Keratinocyte (primary cell): ENCODE data around the gene TLR8. TPM values are rescaled to one million over a fixed set of nuclear protein-coding genes. Genes with fewer than 3 reads are reported as not detected.
A peak's percentile ranks its signal among the peaks of the same experiment; 100 is the strongest.

Experiments
- DNase-seq: peaks from one replicate; pipeline ENCODE4 v3.0.0-alpha.2; 2011; ENCODE audit warnings: low read depth, missing footprints, low spot score
- FAIRE-seq: peaks from 2 replicates; lab custom pipeline; 2011; peaks lifted over from hg19 to GRCh38; lab: Jason Lieb, UNC
- H2AFZ ChIP-seq: 2 replicates; pipeline ENCODE4 v1.6.0; 2012; ENCODE audit warnings: low read length, control low read depth, inconsistent platforms; ENCODE audit not compliant: control insufficient read depth
- H3K27ac ChIP-seq: 2 replicates; pipeline ENCODE4 v1.5.1; 2011; ENCODE audit warnings: low read length; ENCODE audit not compliant: control insufficient read depth, insufficient read depth
- H3K27me3 ChIP-seq: 3 replicates; pipeline ENCODE4 v1.6.0; 2011; ENCODE audit warnings: low read length; ENCODE audit not compliant: control insufficient read depth, insufficient read depth; ENCODE audit errors: extremely low read depth
- H3K36me3 ChIP-seq, 2 experiments: 2 replicates in 1 of 2; 3 replicates in 1 of 2; pipeline ENCODE4 v1.5.1; 2011; ENCODE audit warnings: low read length in 2 of 2, mild to moderate bottlenecking in 1 of 2; ENCODE audit not compliant: control insufficient read depth in 2 of 2, insufficient read depth in 2 of 2; ENCODE audit errors: extremely low read depth in 1 of 2
- H3K4me1 ChIP-seq: 3 replicates; pipeline ENCODE4 v1.5.1; 2011; ENCODE audit warnings: low read length; ENCODE audit not compliant: control insufficient read depth, insufficient read depth; ENCODE audit errors: extremely low read depth
- H3K4me2 ChIP-seq: 3 replicates; pipeline ENCODE4 v1.6.0; 2011; ENCODE audit warnings: low read depth, low read length; ENCODE audit not compliant: control insufficient read depth, insufficient read depth; ENCODE audit errors: extremely low read depth
- H3K4me3 ChIP-seq, 3 experiments: fragments of 200-600 bp in 1 of 3; sonication (generic) in 1 of 3; 2 replicates in 2 of 3; 3 replicates in 1 of 3; pipeline ENCODE4 v1.5.1; 2011 to 2016; ENCODE audit warnings: low read length in 3 of 3, mild to moderate bottlenecking in 3 of 3, control low read depth in 2 of 3, inconsistent platforms in 1 of 3, low read depth in 1 of 3, mixed read lengths in 1 of 3, mixed run types in 1 of 3, moderate library complexity in 1 of 3; ENCODE audit not compliant: control insufficient read depth in 2 of 3, insufficient read depth in 2 of 3; ENCODE audit errors: extremely low read depth in 1 of 3
- H3K79me2 ChIP-seq: 2 replicates; pipeline ENCODE4 v1.6.0; 2012; ENCODE audit warnings: low read length; ENCODE audit not compliant: control insufficient read depth, insufficient read depth
- H3K9ac ChIP-seq: 3 replicates; pipeline ENCODE4 v1.6.0; 2011; ENCODE audit warnings: low read length; ENCODE audit not compliant: control insufficient read depth, insufficient read depth; ENCODE audit errors: extremely low read depth
- H3K9me1 ChIP-seq: 3 replicates; pipeline ENCODE4 v1.6.0; 2011; ENCODE audit warnings: low read length; ENCODE audit not compliant: control insufficient read depth, insufficient read depth; ENCODE audit errors: extremely low read depth
- H3K9me3 ChIP-seq: 2 replicates; pipeline ENCODE4 v1.5.1; 2012; ENCODE audit warnings: low read depth, low read length; ENCODE audit not compliant: control insufficient read depth
- H4K20me1 ChIP-seq: 3 replicates; pipeline ENCODE4 v1.6.0; 2011; ENCODE audit warnings: low read length; ENCODE audit not compliant: control insufficient read depth, insufficient read depth; ENCODE audit errors: extremely low read depth
- EZH2 ChIP-seq: IDR thresholded peaks from one replicate; pipeline ENCODE4 v1.6.1; 2012; ENCODE audit warnings: inconsistent platforms, mild to moderate bottlenecking, low read length, moderate library complexity
- dilution Hi-C: fragments of 300-500 bp; cut with MboI; formaldehyde crosslinking; loops from one replicate; pipeline ENCODE4 v1.7.0; 2020; ENCODE audit warnings: low sequenced_read_pairs; ENCODE audit not compliant: extremely low pct_ligation_motif_present
- polyA plus RNA-seq, 5 experiments: library from polyadenylated mRNA; depleted of rRNA in 3 of 5; stranded (reverse) in 3 of 5; stranded (forward) in 1 of 5; unstranded in 1 of 5; fragments of >200 nt; gene quantifications; 1 replicate in 1 of 5; 2 replicates in 3 of 5; 3 replicates in 1 of 5; pipeline versions ENCODE4 v1.2.1 to v1.2.3, GENCODE V29; 2011 to 2012; ENCODE audit warnings: missing spikeins in 2 of 5, low read depth in 1 of 5, low replicate concordance in 1 of 5
- TF ChIP-seq, protein P1 (sequence below), 3 experiments: IDR thresholded peaks in 1 of 3; conservative IDR thresholded peaks in 1 of 3; optimal IDR thresholded peaks in 1 of 3; 2 replicates in 2 of 3; 3 replicates in 1 of 3; pipeline versions ENCODE3 to v1.5.1; 2011; ENCODE audit warnings: low read length in 3 of 3, mild to moderate bottlenecking in 3 of 3, moderate library complexity in 2 of 3, control low read depth in 1 of 3, inconsistent platforms in 1 of 3; ENCODE audit not compliant: insufficient read depth in 2 of 3; ENCODE audit errors: extremely low read depth in 1 of 3

The TLR8 gene
- polyA plus RNA-seq, 1 donor (not counting 4 experiments of a cell fraction or from before 2014, with no cell fraction given): not detected

DNA sequence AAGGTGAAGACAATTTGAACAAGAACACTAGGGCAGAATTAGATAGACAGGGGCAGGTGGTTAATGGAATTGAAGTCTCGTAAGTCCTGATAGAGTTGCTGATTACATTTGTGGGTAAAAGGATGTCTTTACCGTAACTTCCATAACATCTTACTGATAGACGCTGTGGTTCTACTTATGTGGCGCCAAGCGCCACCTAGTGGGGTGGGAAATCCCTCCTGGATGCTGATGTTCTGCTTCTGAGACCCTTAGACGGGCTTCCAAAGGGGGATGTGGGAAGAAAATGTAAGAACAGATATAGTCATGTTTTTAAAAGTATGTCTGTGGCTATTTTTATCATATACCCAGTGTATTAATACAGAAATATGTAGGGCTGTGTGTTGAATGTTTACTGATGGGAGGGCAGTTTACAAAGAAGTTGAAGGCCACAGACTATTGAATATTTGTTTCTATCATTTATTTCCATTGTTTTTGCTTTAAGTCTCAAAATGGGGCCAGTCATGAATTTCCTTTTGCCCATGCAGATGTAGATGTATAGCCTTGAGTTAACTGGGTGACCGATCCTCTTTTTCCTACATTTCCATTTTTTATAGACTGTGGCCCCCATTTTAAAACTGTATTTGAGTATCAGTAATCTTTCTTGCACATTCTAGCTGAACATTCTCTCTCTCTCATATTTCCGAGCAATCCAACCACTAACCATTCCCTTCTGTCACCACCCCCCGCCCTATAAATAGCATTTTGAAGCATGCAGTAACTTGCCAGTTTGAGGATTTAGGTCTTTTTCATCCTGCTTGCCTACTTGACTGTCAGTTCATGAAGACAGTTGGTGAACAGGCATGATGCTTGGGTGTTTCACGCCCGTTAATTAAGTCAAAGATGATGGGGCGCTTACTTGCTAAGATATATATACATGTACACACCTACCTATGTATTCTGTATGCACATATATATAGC lies 12.1 kb upstream of the TLR8 start:
- dilution Hi-C loops: no loop called here
- H3K36me3 ChIP-seq: no peaks in the 10 kb centered on the region
- H3K4me3 ChIP-seq: no peak overlapping the region
- no peak overlapping the region for H3K4me2 ChIP-seq
- TF ChIP-seq, protein P1, sequence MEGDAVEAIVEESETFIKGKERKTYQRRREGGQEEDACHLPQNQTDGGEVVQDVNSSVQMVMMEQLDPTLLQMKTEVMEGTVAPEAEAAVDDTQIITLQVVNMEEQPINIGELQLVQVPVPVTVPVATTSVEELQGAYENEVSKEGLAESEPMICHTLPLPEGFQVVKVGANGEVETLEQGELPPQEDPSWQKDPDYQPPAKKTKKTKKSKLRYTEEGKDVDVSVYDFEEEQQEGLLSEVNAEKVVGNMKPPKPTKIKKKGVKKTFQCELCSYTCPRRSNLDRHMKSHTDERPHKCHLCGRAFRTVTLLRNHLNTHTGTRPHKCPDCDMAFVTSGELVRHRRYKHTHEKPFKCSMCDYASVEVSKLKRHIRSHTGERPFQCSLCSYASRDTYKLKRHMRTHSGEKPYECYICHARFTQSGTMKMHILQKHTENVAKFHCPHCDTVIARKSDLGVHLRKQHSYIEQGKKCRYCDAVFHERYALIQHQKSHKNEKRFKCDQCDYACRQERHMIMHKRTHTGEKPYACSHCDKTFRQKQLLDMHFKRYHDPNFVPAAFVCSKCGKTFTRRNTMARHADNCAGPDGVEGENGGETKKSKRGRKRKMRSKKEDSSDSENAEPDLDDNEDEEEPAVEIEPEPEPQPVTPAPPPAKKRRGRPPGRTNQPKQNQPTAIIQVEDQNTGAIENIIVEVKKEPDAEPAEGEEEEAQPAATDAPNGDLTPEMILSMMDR (optimal IDR thresholded peaks at IDR 0.05 in 1 of 3, IDR thresholded peaks at IDR 0.05 in 1 of 3, conservative IDR thresholded peaks at IDR 0.05 in 1 of 3; ENCODE audit: extremely low read depth in 1 of 3, insufficient read depth in 2 of 3, low read length in 3 of 3): peak; percentile 60 to 74 (median 65)
- no peak for TF ChIP-seq EZH2
- no peaks in the 10 kb centered on the region for H3K79me2 ChIP-seq
- no peaks in the 10 kb centered on the region for H3K27me3 ChIP-seq
- no peak overlapping the region for H3K27ac ChIP-seq
- no peak overlapping the region for H2AFZ ChIP-seq
- H3K4me1 ChIP-seq: no peaks in the 10 kb centered on the region
- H4K20me1 ChIP-seq: no peaks in the 10 kb centered on the region
- DNase-seq (no peak), FAIRE-seq (no peak)
- no peaks in the 10 kb centered on the region for H3K9me3 ChIP-seq
- no peaks in the 10 kb centered on the region for H3K9me1 ChIP-seq
- no peak overlapping the region for H3K9ac ChIP-seq

DNA sequence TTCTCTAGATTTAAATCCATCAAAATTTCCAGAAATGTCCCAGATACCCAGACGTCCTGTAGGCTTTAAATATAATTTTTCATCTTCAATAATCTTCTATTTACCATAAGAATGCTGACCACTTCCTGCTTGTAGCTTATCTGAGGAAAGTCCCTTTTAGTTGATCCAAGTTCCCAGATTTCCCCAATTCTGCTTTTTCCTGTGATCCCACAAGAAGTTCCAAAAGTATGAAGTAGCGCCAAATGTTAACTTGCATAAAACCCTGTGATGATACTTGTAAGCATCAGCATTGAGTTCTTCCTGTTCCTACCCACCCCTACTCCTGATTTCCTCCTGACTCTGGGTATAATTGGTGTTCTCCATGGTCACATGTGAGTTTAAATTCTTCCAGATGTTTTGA lies 10.6 kb upstream of the TLR8 start:
- H3K27me3 ChIP-seq: no peaks in the 10 kb centered on the region
- no peak for TF ChIP-seq EZH2
- TF ChIP-seq, protein P1 (optimal IDR thresholded peaks at IDR 0.05 in 1 of 3, IDR thresholded peaks at IDR 0.05 in 1 of 3, conservative IDR thresholded peaks at IDR 0.05 in 1 of 3; ENCODE audit: extremely low read depth in 1 of 3, insufficient read depth in 2 of 3, low read length in 3 of 3): no peak
- H3K79me2 ChIP-seq: no peaks in the 10 kb centered on the region
- H3K4me2 ChIP-seq: no peak overlapping the region
- no peaks in the 10 kb centered on the region for H4K20me1 ChIP-seq
- DNase-seq (no peak), FAIRE-seq (no peak)
- H3K4me3 ChIP-seq: no peak overlapping the region
- no peaks in the 10 kb centered on the region for H3K9me1 ChIP-seq
- dilution Hi-C loops: no loop called here
- H3K36me3 ChIP-seq: no peaks in the 10 kb centered on the region
- H3K9me3 ChIP-seq: no peaks in the 10 kb centered on the region
- H3K9ac ChIP-seq: no peak overlapping the region
- no peak overlapping the region for H3K27ac ChIP-seq
- H3K4me1 ChIP-seq: no peaks in the 10 kb centered on the region
- no peak overlapping the region for H2AFZ ChIP-seq
